OCI-M2 (cell line): ENCODE results near the gene ASH1L.
"Not testable (repeated sequence)": the region's sequence is repeated elsewhere in the genome, so short reads cannot be mapped to it uniquely, and the experiment has no call there.

Experiments used
- DNase-seq: peaks from one replicate; lab custom pipeline; 2025; ENCODE audit not compliant: unreplicated experiment; lab: John Stamatoyannopoulos, UW

The ASH1L gene

DNA sequence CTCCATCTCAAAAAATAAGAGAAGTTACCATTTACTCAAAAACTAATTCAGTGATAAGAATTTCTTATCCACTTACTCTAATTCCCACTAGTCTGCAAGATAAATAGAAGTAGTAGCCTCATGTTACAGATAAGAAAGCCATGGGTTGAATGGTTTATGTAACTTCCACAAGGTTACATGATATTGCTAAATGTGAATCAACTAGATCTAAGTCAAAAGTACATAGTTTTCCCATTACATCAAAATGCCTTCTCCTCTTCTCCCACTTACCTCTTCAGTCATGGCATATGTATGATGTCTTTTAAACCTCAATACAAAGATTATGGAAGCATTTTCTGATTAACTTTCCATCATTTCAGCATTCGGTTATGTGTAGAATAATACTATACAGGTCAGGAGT lies 108.5 kb downstream of the ASH1L start:
- DNase-seq, result no peak

GRCh38 chr1:155453141-155453540 lies 109.5 kb downstream of the ASH1L start:
- no peak for DNase-seq

- DNase-seq, result no peak
These were observed 111.4 kb downstream of the ASH1L start for GRCh38 chr1:155451199-155451598.

GRCh38 chr1:155442431-155442830 lies 120.2 kb downstream of the ASH1L start:
- DNase-seq, result not testable (repeated sequence)

DNA sequence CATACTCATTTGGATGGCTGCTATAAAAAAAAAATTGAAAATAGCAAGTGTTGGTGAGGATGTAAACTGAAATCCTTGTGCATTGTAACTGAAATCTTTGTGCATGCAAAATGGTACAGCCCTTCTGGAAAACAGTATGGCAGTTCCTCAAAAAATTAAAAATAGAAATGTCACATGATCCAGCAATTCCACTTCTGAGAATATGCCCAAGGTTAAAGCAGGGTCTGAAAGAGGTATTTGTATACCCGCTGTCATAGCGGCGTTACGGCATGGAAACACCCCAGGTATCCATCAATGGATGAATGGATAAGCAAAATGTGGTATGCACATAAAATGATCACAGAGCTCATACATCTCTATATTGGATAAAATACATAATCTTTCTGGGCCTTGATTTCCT lies 125.2 kb downstream of the ASH1L start:
- no peak for DNase-seq

- DNase-seq, result not testable (repeated sequence)
These were observed 128.7 kb downstream of the ASH1L start for GRCh38 chr1:155433831-155434389.

- DNase-seq, result not testable (repeated sequence)
These were observed 129.3 kb downstream of the ASH1L start for GRCh38 chr1:155433128-155433830.

DNA sequence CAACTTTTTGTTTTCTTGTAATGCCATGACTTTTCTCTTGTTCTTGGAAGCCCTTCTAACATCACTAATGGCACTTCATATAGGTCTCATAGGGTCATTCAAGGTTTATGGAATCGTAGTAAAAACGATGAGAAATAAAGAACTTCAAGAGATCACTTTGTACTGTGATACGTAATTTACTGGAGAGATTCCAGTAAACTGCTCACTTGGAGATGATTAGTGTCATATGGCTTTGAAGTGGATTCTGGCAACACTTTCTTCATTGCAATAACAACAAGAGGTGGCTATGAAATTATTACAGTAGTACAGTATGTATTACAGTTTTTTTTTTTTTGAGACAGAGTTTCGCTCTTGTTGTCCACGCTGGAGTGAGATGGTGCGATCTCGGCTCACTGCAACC lies 138.5 kb downstream of the ASH1L start:
- no peak for DNase-seq

- no peak for DNase-seq
These were observed 141.8 kb downstream of the ASH1L start for GRCh38 chr1:155420788-155421187.

GRCh38 chr1:155411840-155412239 lies 150.8 kb downstream of the ASH1L start:
- not testable (repeated sequence) for DNase-seq

- DNase-seq, result no peak
These were observed 151.7 kb downstream of the ASH1L start for GRCh38 chr1:155410931-155411330.

DNA sequence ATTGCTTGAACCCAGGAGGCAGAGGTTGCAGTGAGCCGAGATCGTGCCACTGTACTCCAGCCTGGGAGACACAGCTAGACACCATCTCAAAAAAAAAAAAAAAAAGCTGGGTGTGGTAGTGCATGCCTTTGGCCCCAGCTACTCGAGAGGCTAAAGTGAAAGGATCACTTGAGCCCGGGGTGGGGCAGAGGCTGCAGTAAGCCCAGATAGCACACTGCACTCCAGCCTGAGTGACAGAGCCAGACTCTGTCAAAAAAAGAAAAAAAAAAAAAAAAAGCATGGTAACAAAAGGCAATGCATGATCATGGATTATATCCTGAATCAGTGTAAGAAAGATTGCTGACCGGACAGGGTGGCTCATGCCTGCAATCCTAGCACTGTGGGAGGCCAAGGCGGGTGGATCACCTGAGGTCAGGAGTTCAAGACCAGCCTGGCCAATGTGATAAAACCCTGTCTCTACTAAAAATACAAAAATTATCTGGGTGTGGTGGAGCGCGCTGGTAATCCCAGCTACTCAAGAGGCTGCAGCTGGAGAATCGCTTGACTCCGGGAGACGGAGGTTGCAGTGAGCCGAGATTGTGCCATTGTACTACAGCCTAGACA lies 165.6 kb downstream of the ASH1L start:
- DNase-seq, result no peak

DNA sequence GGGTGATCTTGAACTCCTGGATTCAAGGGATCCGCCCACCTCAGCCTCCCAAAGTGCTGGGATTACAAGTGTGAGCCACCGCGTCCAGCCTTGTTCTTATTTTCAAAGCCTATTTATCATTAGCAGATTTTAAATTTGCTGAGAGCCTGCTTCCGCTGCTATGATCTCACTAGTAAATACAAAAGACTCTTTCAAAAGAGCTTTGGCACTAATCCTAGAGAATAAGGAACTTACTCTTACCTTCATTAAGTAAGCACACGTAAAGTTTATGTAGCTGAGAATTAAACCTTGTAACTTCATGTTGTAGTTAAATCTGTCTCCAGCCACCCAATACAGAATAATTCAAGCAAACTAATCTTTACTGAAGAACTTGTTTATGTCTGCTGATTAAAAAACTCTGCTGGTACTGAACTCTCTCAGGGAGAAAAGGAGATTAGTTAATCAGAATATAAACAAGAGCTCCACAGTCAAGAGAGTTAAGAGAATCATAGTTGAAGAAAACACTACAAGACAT lies 169.6 kb downstream of the ASH1L start:
- no peak for DNase-seq

DNA sequence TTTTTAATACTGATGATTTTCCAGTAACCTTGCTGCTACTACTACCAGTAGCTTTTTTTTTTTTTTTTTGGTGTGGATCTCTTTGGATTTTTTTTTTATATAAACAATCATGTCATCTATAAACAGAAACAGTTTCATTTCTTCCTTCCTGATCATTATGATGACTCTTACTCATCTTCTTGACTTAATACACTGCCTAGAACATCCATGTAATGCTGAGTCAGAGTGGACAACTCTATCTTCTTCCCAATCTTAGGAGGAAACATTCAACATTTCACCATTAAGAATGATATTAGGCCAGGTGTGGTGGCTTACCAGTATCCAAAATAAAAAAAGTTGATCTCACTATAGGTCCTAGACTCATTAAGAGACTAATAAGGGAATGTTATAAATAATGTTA lies 172.8 kb downstream of the ASH1L start:
- no peak for DNase-seq

GRCh38 chr1:155385836-155386235 lies 176.8 kb downstream of the ASH1L start:
- DNase-seq, result not testable (repeated sequence)

GRCh38 chr1:155383406-155383805 lies 179.2 kb downstream of the ASH1L start:
- DNase-seq, result no peak

DNA sequence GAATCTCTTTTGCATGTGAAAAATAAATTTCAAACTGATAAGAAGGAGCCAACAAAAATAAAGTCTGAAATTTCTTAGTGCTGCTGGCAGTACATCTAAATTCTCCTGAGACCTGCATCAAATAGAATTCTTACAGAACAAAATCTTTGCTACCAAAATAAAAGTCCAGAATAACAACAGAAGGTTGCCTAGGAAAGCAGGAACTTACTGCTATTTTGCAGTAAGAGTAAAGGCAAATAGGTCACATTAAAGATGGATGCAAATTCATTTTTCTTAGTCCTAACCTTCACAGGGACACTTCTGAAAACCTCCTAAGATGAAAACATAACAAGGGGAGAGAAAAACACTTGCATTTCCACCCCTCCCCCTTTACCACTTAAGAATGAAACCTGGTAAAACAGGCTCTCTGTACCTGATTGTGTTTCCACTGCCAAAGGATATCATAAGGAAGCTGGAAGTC lies 182.9 kb downstream of the ASH1L start:
- DNase-seq, result no peak

DNA sequence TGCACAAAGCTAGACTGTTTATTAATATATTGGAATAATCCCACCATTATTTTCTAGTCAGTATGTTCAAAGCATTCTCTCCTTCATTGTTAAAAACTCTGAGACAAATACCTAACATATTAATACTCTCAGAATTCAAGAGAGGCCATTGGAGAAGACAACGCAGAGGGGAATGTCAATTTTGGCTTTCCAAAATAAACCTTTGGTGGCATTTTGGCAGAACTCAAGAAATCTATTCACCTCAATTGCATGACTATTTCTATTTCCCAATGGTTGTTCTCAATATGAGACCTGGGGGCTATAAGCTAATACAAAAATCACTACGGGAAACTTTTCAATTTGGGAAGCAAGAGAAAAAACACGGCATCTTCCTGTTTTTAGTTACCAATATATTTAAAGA lies 183.4 kb downstream of the ASH1L start:
- no peak for DNase-seq

- DNase-seq, result no peak
These were observed 202.6 kb downstream of the ASH1L start for GRCh38 chr1:155360051-155360450.

- no peak for DNase-seq
These were observed 210.0 kb downstream of the ASH1L start for GRCh38 chr1:155352631-155353030.

DNA sequence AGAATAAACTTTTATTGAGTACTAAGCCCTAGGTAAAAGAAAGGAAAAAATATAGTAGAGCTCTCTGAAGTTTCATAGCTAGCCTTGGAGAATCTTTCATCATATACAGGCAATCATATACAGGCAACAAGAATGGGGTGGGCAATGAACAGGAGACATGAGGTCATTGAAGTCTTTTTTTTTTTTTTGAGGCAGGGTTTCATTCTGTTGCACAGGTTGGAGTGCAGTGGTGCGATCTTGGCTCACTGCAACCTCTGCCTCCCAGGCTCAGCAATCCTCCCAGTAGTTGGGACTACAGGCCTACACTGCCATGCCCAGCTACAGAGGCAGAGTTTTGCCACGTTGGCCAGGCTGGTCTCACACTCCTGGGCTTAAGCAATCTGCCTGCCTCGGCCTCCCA lies 219.8 kb downstream of the ASH1L start:
- DNase-seq, result no peak

- no peak for DNase-seq
These were observed 223.0 kb downstream of the ASH1L start for GRCh38 chr1:155339515-155340097.
